HG02943 (cell line): ENCODE results near the gene PIGB.
"Not testable (repeated sequence)": the region's sequence is repeated elsewhere in the genome, so short reads cannot be mapped to it uniquely, and the experiment has no call there.

Experiments used
- ATAC-seq: cut with Tn5 transposase; IDR thresholded peaks from one replicate; pipeline ENCODE4 v1.9.1; 2021; ENCODE audit warnings: mild to moderate bottlenecking, low read depth, moderate library complexity; ENCODE audit not compliant: unreplicated experiment

PIGB gene

DNA sequence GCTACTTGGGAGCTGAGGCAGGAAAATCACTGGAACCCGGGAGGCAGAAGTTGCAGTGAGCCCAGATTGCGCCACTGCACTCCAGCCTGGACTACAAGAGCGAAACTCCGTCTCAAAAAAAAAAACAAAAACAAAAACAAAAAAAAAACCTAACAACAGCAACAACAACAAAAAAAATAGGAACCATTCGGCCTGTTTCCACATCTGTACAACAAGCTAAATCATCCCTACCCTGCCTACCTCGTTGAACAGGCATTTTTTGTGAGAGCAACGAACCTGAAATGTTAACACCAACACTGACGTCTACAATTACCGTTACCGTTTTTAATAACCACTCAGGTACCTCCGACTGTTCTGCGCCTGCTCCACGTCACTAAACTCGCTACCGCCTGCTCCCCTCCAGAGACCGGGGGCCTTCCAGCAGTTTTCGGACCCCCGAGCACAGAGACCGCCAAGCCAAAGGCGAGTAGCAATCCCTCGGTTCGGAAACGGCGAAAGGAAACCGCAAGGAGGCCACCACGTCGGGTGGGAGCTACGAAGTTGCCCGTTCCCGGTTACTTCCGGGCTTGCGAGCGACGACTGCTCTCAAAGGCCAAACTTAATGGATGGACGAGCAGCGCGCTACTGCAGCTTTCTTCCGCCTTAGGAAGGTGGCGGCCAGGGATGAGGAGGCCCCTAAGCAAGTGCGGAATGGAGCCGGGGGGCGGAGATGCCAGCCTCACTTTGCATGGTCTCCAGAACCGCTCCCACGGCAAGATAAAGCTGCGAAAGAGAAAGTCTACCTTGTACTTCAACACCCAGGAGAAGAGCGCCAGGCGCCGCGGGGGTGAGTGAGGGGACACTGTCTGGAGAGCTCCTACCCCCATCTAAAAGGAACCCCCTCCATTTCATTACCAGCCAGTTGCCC, at the start of gene PIGB, which contains the start of gene PIGBOS1:
PIGB (plus strand) TSS at position 635 of the 907 bp plus-strand sequence; CDS start at position 664, 29 bp downstream.
PIGBOS1 (minus strand) TSS at position 536 of the 907 bp plus-strand sequence. CDS start 1,331 bp downstream, outside the sequence.
- ATAC-seq: peak; percentile 90

GRCh38 chr15:55270291-55270690, 48.7 kb upstream of the PIGB start:
- no peak for ATAC-seq

GRCh38 chr15:55276324-55276723, 42.7 kb upstream of the PIGB start:
- ATAC-seq: no peak

GRCh38 chr15:55277116-55277564, 41.9 kb upstream of the PIGB start:
- ATAC-seq: peak; percentile 41

GRCh38 chr15:55277715-55278114, 41.3 kb upstream of the PIGB start:
- ATAC-seq: no peak

GRCh38 chr15:55279100-55279745, 39.8 kb upstream of the PIGB start:
- no peak for ATAC-seq

DNA sequence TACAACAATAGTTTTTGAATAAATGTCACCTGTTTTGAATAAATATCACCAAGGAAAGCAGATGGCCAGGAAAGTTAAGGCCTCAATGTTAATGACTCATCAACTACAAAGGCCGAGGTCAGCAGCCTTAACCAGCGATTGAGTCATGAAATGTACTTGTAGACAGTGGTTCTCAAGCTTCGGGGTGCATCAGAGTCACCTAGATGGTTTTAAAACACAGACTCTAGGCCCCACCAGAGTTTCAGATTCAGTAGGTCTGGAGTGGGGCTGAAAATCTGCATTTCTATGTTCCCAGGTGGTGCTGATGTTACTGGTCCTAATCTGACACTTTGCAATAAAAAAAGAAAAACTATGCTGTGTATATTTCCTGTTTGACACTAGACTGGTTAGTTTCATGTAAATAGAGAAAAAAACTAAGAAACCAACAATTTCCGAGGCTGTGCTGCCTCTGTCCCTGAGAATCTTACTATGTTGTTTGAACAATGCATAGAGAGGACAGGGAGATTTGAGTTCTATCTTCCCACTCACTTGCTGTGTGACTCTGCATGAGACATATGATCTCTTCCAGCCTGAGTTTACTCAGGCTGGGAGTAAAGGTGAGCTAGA, 39.2 kb upstream of the PIGB start:
- peak; percentile 85 for ATAC-seq

DNA sequence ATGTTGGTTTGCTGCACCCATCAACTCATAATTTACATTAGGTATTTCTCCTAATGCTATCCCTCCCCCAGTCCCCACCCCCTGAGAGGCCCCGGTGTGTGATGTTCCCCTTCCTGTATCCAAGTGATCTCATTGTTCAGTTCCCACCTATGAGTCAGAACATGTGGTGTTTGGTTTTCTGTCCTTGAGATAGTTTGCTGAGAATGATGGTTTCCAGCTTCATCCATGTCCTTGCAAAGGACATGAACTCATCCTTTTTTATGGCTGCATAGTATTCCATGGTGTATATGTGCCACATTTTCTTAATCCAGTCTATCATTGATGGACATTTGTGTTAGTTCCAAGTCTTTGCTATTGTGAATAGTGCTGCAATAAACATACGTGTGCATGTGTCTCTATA, 38.4 kb upstream of the PIGB start:
- ATAC-seq: not testable (repeated sequence)

DNA sequence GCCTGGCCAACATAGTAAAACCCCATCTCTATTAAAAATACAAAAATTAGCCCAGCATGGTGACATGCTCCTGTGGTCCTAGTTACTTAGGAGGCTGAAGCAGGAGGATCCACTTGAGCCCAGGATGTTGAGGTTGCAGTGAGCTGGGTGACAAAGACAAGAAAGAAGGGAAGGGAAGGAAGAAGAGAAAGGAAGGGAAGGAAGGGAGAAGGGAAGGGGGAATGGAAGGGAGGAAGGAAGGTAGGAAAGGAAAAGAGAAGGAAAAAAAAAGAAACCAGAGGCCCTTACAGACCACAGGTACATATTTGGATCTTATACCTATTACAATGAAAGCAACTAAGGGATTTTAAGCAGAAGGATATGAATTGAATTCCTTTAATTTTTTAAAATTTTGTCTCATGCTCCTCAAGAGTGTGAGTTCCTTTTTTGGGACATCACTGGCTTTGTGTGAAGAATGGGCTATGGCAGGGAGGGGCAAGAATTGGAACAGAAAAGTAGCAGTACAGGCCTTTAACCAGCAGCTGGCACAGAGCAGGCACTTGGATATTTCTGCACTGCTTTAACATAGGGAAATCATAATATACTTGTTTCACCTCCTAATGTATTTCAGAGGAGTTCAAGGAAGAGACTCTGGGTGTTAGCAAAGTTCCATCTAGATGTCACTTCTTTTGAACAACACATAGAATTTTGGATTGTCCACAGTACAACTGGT, 37.3 kb upstream of the PIGB start:
- ATAC-seq: no peak

- no peak for ATAC-seq
Measured at GRCh38 chr15:55282284-55282833, 36.7 kb upstream of the PIGB start.

- no peak for ATAC-seq
Measured at GRCh38 chr15:55283379-55284147, 35.5 kb upstream of the PIGB start.

GRCh38 chr15:55284426-55284825, 34.6 kb upstream of the PIGB start:
- ATAC-seq: no peak

DNA sequence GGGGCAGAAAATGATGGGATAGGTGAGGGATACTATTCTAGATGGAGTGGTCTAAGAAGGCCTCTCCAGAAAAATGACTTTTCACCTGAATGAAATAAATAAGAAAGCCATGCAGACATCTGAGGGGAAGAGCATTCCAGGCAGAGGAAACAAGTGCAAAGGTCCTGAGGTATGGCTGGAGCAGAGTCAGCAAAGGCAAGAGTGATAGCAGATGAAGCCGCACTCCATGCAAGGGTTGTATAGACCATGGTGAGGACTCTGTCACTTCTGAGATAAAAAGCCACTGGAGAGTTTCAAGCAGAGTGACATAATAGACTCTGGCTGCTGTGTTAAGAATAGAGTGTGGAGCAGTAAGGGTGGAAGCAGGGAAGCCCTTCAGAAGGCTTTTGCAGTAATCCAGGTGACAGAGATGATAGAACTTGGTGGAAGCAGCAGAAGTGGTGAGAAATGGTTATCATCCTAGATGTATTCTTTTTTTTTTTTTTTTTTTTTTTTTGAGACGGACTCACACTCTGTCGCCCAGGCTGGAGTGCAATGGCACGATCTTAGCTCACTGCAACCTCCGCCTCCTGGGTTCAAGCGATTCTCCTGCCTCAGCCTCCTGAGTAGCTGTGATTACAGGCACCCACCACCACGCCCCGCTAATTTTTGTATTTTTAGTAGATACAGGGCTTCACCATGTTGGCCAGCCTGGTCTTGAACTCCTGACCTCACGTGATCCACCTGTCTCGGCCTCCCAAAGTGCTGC, 32.4 kb upstream of the PIGB start:
- not testable (repeated sequence) for ATAC-seq

GRCh38 chr15:55288006-55288717, 30.9 kb upstream of the PIGB start:
- ATAC-seq: no peak

DNA sequence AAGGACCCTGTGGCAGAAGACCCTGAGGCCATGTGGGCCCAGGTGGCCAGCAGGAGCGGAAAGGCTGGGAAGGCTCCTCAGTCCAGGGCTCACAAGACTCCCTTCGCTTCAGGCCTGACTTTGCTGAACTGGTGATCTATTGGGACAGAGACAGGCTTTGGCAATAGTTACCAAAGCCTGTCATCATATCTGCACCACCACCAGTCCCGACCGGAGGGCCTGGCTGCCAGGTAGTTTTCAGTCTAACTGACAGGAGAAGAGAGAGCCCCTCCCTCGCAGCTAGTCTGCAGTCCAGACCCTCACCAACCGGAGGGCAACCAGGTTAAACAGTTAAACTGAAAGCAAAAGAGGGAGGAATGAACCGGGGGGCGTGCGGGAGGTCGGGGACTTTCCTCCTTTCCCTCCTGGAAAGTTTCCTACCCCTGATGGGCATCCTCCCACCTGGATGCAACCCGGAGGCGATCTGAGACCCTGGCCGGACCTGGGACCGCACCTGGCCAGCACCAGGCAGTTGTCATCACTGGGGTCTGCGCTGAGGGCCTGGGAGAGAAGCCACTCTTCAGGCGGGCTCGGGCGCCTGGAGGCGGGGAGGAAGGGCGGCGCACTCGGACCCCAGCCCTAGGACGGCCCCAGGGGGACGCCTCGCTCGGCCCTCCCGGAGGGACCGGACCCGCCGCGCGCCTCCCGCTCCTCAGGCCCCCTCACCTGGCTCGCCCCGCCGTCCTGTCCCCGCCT, 29.8 kb upstream of the PIGB start:
- peak; percentile 28 for ATAC-seq

DNA sequence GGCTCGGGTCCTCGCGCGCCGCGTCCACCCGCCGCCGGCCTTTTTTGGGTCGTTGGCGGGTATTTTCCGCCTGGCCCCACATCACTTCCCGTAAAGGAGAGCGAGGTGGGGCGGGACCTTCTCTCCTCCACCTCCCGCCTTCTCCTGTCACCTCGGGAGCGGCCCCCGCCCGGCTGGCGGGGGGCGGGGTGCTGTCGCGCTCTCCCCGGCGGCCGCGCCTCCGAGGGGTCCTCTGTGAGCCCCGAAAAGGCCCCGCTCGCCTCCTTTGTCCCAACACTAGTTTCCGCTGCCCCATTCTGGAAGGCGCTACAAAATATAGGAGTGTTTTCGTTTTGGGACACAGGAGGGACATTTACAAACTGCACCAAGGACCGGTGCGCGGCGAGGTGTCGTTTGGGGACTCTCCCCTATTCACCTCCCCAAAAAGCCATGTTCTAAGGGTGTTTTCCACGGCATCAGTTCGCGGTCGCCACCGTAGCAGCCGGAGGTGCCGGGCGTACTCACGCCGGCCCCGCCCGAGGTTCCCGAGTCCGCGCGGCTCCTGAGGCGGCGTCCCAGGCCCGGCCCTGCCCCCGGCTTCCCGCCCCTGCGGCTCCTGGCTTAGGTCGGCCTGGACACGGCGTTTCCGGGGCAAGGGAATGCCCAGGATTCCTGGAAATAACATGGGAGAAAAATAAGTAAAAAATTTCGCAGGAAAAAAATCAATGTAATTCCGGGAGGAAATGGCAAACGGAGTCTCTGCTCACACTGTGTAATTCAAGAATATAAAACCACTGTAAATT, 29.1 kb upstream of the PIGB start, which contains the start of gene RAB27A:
RAB27A (minus strand) TSS at position 68 of the 782 bp plus-strand sequence. CDS start 54,879 bp downstream, outside the sequence.
- ATAC-seq: peak; percentile 53
